Adrenal gland (tissue), 12 donors: ENCODE measurements around the gene SGSM1. TPM values are rescaled to one million over a fixed set of nuclear protein-coding genes. Genes with fewer than 3 reads are reported as not detected.

Experiments
- DNase-seq, 7 donors: peaks; one replicate each; pipeline ENCODE4 v3.0.0-alpha.2; 2019 to 2020
- H3K27ac ChIP-seq, 5 donors: fragments of 200-600 bp; sonication (generic) in 4 of 5; 1 replicate in 3 of 5; 2 replicates in 2 of 5; pipeline versions ENCODE4 v1.5.1 to v1.8.0; 2016 to 2020; ENCODE audit warnings: mild to moderate bottlenecking in 1 of 5
- H3K27me3 ChIP-seq: fragments of 200-600 bp; 2 replicates; pipeline ENCODE4 v1.8.0; 2021
- H3K36me3 ChIP-seq, 2 donors: fragments of 200-600 bp; replicated peaks in 1 of 2; 1 replicate in 1 of 2; 2 replicates in 1 of 2; pipeline versions ENCODE4 v1.5.1 to v1.8.0; 2018 to 2022
- H3K4me1 ChIP-seq, 2 donors: fragments of 200-600 bp; replicated peaks in 1 of 2; 1 replicate in 1 of 2; 2 replicates in 1 of 2; pipeline versions ENCODE4 v1.5.1 to v1.8.0; 2018 to 2021
- H3K4me3 ChIP-seq, 4 donors: fragments of 200-600 bp; sonication (generic) in 3 of 4; one replicate each; pipeline ENCODE4 v1.5.1; 2016 to 2018
- H3K9me3 ChIP-seq, 3 donors: fragments of 200-600 bp; sonication (generic) in 1 of 3; replicated peaks in 1 of 3; 1 replicate in 2 of 3; 2 replicates in 1 of 3; pipeline versions ENCODE4 v1.5.1 to v1.8.0; 2016 to 2021
- POLR2A ChIP-seq, 2 donors: fragments of 450-650 bp; IDR thresholded peaks; one replicate each; pipeline ENCODE4 v1.6.1; 2017; ENCODE audit warnings: antibody characterized with exemption in 2 of 2, mild to moderate bottlenecking in 2 of 2, moderate library complexity in 1 of 2
- WGBS, 4 donors: extraction: QIAGEN DNeasy Blood & Tissue Kit in 2 of 4; methylation state at CpG; one replicate each; pipeline versions ENCODE4 v1.1.5 to v1.1.7; 2013 to 2017; 5-methylcytosine and 5-hydroxymethylcytosine counted together
- intact Hi-C, 2 donors: fragments of 100-400 bp; cut with DNase I; formaldehyde crosslinking; loops; one replicate each; pipeline versions ENCODE4 v1.14.1 to v1.15.0; 2022 to 2023
- polyA plus RNA-seq, 3 donors: library from polyadenylated mRNA; stranded (reverse); fragments of 200-250 nt in 2 of 3; fragments of 350-450 nt in 1 of 3; fragmentation: Illumina TruSeq in 1 of 3; extraction: RNeasy Lipid Tissue Mini Kit (QIAGEN cat#74804) in 1 of 3; gene quantifications; one replicate each; pipeline ENCODE4 v1.2.3, GENCODE V29; 2013 to 2014
- total RNA-seq, 9 donors: library from RNA; depleted of rRNA in 4 of 9; stranded (reverse); fragments of >200 nt in 4 of 9; fragments of 120-200 nt in 1 of 9; fragmentation: NEBNext Ultra II Directional in 1 of 9; extraction: Animal tissue kit (Norgen Biotek cat#: 25700) in 1 of 9; gene quantifications; one replicate each; pipeline versions ENCODE4 v1.1.0 to v1.2.4, GENCODE V29; 2013 to 2023
- TF ChIP-seq, protein P1 (sequence below), 6 experiments: fragments of 450-650 bp in 4 of 6; fragments of 200-600 bp in 2 of 6; sonication (generic) in 1 of 6; IDR thresholded peaks; 1 replicate in 5 of 6; 2 replicates in 1 of 6; pipeline versions ENCODE4 v1.5.1 to v1.8.0; 2016 to 2021; ENCODE audit warnings: antibody characterized with exemption in 6 of 6, mild to moderate bottlenecking in 2 of 6, moderate library complexity in 1 of 6
- donor health status: healthy with polysubstance abuse.
- donor health status: Bipolar disorder and iron deficiency.
- donor health status: DM: yes; HTN: yes; CAD: no.
- donor health status: DM: no; HTN: no; CAD: no.
- donor health status: DM: no; HTN: no; CAD: no.
- donor health status: DM: yes; HTN: yes; CAD: no.

Gene SGSM1
- total and polyA plus RNA-seq, 12 donors = 1.9 to 6.8 (median 3.3) TPM

DNA sequence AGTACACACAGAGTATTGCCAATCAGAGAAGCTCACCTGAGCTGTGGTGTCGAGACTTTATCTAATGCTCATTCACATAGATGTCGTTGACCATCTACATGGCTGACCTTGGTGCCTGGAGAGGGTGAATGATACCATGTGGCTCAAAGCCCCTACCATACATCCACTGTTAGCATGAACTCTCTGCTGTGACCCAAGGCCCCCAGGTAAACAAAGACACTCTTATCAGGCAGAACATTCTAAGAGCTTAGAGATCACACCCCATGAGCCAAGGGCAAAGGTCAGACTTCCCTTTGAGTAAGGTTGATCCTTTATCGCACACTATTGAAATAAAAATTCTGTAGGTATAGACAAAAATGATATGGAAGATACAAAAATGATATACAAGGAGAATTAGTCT, 16.5 kb upstream of the SGSM1 start:
- peaks cover 0 to 6% of the 10 kb centered on the region in 2 donors for H3K4me1 ChIP-seq
- TF ChIP-seq POLR2A (IDR thresholded peaks at IDR 0.05) = no peak
- TF ChIP-seq, protein P1, sequence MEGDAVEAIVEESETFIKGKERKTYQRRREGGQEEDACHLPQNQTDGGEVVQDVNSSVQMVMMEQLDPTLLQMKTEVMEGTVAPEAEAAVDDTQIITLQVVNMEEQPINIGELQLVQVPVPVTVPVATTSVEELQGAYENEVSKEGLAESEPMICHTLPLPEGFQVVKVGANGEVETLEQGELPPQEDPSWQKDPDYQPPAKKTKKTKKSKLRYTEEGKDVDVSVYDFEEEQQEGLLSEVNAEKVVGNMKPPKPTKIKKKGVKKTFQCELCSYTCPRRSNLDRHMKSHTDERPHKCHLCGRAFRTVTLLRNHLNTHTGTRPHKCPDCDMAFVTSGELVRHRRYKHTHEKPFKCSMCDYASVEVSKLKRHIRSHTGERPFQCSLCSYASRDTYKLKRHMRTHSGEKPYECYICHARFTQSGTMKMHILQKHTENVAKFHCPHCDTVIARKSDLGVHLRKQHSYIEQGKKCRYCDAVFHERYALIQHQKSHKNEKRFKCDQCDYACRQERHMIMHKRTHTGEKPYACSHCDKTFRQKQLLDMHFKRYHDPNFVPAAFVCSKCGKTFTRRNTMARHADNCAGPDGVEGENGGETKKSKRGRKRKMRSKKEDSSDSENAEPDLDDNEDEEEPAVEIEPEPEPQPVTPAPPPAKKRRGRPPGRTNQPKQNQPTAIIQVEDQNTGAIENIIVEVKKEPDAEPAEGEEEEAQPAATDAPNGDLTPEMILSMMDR (IDR thresholded peaks at IDR 0.05) = no peak
- H3K4me3 ChIP-seq = no peak overlapping the region
- no peaks in the 10 kb centered on the region for H3K27me3 ChIP-seq
- no peaks in the 10 kb centered on the region for H3K9me3 ChIP-seq
- 84 to 91% (median 88%) methylated on average over 3 of the region's 3 CpGs for WGBS, 4 donors
- no peaks in the 10 kb centered on the region for H3K36me3 ChIP-seq
- intact Hi-C loops = no loop called here
- H3K27ac ChIP-seq = no peak overlapping the region
- no peak for DNase-seq

DNA sequence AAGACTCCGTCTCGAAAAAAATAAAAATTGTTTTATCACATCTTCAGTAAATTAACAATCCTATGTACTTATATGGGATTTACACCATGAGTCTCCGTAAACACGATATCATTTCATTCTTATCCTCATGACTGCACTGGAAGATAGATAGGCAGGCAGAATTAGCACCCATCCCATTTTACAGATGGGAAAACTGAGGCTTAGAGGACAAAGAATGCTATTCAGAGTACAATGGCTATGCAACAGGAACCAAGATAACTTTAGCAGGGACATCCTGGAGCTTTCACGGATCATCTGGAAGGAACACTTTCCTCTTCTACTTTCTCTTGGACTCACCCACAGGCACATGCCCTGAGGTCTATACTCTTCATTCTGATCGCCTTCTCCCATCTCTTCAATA, 14.6 kb upstream of the SGSM1 start:
- Histone ChIP-seq H3K36me3 (no peaks in the 10 kb centered on the region), H3K9me3 (no peaks in the 10 kb centered on the region), H3K27ac (no peak overlapping the region), H3K4me1 (peaks cover 0 to 6% of the 10 kb centered on the region in 2 donors), H3K27me3 (no peaks in the 10 kb centered on the region), H3K4me3 (no peak overlapping the region)
- no peak for TF ChIP-seq POLR2A (IDR thresholded peaks at IDR 0.05)
- TF ChIP-seq, protein P1 (IDR thresholded peaks at IDR 0.05) = no peak
- intact Hi-C loops = no loop called here
- 86 to 92% (median 88%) methylated on average over 6 of the region's 6 CpGs for WGBS, 4 donors
- no peak for DNase-seq

DNA sequence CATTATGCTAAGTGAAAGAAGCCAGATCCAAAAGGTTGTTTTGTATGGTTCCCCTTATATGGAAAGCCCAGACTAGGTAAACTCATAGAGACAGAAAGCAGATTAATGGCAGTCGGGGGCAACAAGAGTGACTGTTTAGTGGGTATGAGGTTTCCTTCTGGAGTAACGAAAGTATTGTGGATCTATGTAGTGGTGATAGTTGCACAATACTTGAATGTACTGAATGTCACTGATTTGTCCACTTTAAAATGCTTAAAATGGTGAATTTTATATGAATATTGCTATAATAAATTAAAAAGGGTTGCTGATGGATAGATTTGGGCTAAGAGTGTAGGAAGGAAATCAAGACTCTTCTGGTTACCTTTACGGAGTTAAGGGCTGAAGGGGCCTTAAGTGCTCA, 10.0 kb upstream of the SGSM1 start:
- no peak for DNase-seq
- Histone ChIP-seq H3K4me3 (no peak overlapping the region), H3K9me3 (no peaks in the 10 kb centered on the region), H3K27me3 (no peaks in the 10 kb centered on the region), H3K36me3 (no peaks in the 10 kb centered on the region), H3K27ac (no peak overlapping the region), H3K4me1 (peaks cover 0 to 6% of the 10 kb centered on the region in 2 donors)
- WGBS, 4 donors = 77 to 88% (median 80%) methylated on average over 3 of the region's 3 CpGs
- TF ChIP-seq, protein P1 (IDR thresholded peaks at IDR 0.05) = no peak
- no peak for TF ChIP-seq POLR2A (IDR thresholded peaks at IDR 0.05)
- intact Hi-C loops = no loop called here

DNA sequence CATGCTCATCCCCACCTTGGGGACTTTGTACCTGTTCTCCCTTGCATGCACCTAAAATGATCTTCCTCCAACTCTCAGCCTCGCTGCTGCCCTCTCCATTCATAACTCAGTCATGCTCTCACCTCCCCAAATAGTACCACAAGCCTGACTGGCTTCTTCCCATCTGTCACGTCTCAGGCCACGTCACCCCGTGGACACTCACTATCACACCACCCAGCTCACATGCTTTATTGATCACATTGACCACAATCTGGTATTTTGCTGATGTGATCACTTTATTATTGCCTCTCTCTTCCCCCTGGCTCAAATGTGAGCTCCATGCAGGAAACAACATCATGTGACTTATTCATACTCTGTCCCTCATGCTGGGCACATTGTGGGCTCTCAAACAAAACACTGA, 9.2 kb upstream of the SGSM1 start:
- Histone ChIP-seq H3K27ac (no peak overlapping the region), H3K4me3 (no peak overlapping the region), H3K36me3 (no peaks in the 10 kb centered on the region), H3K27me3 (no peaks in the 10 kb centered on the region), H3K4me1 (peaks cover 0 to 5% of the 10 kb centered on the region in 2 donors), H3K9me3 (no peaks in the 10 kb centered on the region)
- intact Hi-C loops = no loop called here
- DNase-seq = no peak
- TF ChIP-seq POLR2A (IDR thresholded peaks at IDR 0.05) = no peak
- TF ChIP-seq, protein P1 (IDR thresholded peaks at IDR 0.05) = no peak
- 67 to 85% (median 76%) methylated on average over 4 of the region's 4 CpGs for WGBS, 4 donors
